Mammary epithelial cell (primary cell): ENCODE results near the gene PAOX.

ENCODE experiments used
- CTCF ChIP-seq, 2 donors: IDR thresholded peaks in 1 of 2; conservative IDR thresholded peaks in 1 of 2; 2 replicates each; pipeline ENCODE4 v1.5.1; 2011 to 2012; ENCODE audit warnings: inconsistent platforms in 2 of 2, low read length in 2 of 2, mild to moderate bottlenecking in 2 of 2, control low read depth in 1 of 2, low read depth in 1 of 2; ENCODE audit not compliant: insufficient read depth in 1 of 2; ENCODE audit errors: extremely low read depth in 1 of 2
- EZH2 ChIP-seq: IDR thresholded peaks from 2 replicates; pipeline ENCODE4 v1.6.1; 2012; ENCODE audit warnings: low read length, inconsistent platforms, borderline replicate concordance

- TF ChIP-seq CTCF (conservative IDR thresholded peaks at IDR 0.05 in 1 of 2, IDR thresholded peaks at IDR 0.05 in 1 of 2; ENCODE audit: extremely low read depth in 1 of 2, insufficient read depth in 1 of 2, low read depth in 1 of 2, low read length in 2 of 2): no peak
- TF ChIP-seq EZH2: no peak
Measured at GRCh38 chr10:133362846-133363245, 16.2 kb upstream of the PAOX start.
